SK-N-SH treated with all-trans-retinoic acid at 6 μM for 48 hours (cell line): ENCODE measurements around the gene TRAF1.

ENCODE experiments used
- ATAC-seq: fragments of 200-7000 bp; cut with Tn5 transposase; 3 replicates; pipeline ENCODE4 v1.9.1; 2020; ENCODE audit warnings: mild to moderate bottlenecking, moderate library complexity
- ARNTL ChIP-seq: fragments of 450-650 bp; formaldehyde crosslinking; IDR thresholded peaks from 2 replicates; pipeline ENCODE4 v1.5.0; 2020; ENCODE audit warnings: low read depth, mild to moderate bottlenecking, moderate library complexity, borderline replicate concordance
- BACH2 ChIP-seq: fragments of 250-450 bp; sonication (Bioruptor Pico); IDR thresholded peaks from 2 replicates; pipeline ENCODE4 v1.9.0; 2021; ENCODE audit warnings: mild to moderate bottlenecking, borderline replicate concordance
- CSDC2 ChIP-seq: fragments of 250-450 bp; sonication (Bioruptor Pico); IDR thresholded peaks from 2 replicates; pipeline ENCODE4 v1.5.0; 2020; ENCODE audit warnings: mild to moderate bottlenecking, moderate library complexity
- ESRRG ChIP-seq: fragments of 250-450 bp; sonication (Bioruptor Pico); IDR thresholded peaks from 2 replicates; pipeline ENCODE4 v1.6.1; 2021; ENCODE audit warnings: mild to moderate bottlenecking
- GLIS3 ChIP-seq: fragments of 250-450 bp; sonication (Bioruptor Pico); IDR thresholded peaks from 2 replicates; pipeline ENCODE4 v1.5.0; 2020; ENCODE audit warnings: mild to moderate bottlenecking, moderate library complexity
- ISL1 ChIP-seq: fragments of 250-450 bp; sonication (Bioruptor Pico); IDR thresholded peaks from 2 replicates; pipeline ENCODE4 v2.1.2; 2022; ENCODE audit warnings: mild to moderate bottlenecking, moderate library complexity
- OSR1 ChIP-seq: fragments of 250-450 bp; sonication (Bioruptor Pico); IDR thresholded peaks from 2 replicates; pipeline ENCODE4 v1.8.0; 2022; ENCODE audit warnings: moderate library complexity, mild to moderate bottlenecking, inconsistent platforms
- PPARA ChIP-seq: fragments of 250-450 bp; sonication (Bioruptor Pico); IDR thresholded peaks from 2 replicates; pipeline ENCODE4 v1.5.0; 2020; ENCODE audit warnings: mild to moderate bottlenecking, borderline replicate concordance
- RARB ChIP-seq: fragments of 250-450 bp; sonication (Bioruptor Pico); IDR thresholded peaks from 2 replicates; pipeline ENCODE4 v1.8.0; 2021; ENCODE audit warnings: mild to moderate bottlenecking, moderate library complexity
- SNAI2 ChIP-seq: fragments of 250-450 bp; sonication (Bioruptor Pico); IDR thresholded peaks from 2 replicates; pipeline ENCODE4 v1.5.0; 2020; ENCODE audit warnings: mild to moderate bottlenecking, moderate library complexity
- TCF4 ChIP-seq: fragments of 250-450 bp; sonication (Bioruptor Pico); IDR thresholded peaks from 2 replicates; pipeline ENCODE4 v1.8.0; 2021; ENCODE audit warnings: mild to moderate bottlenecking, moderate library complexity, borderline replicate concordance
- TOX ChIP-seq: fragments of 250-450 bp; sonication (Bioruptor Pico); IDR thresholded peaks from 2 replicates; pipeline ENCODE4 v1.8.0; 2021; ENCODE audit warnings: mild to moderate bottlenecking, moderate library complexity, borderline replicate concordance
- ZC3H10 ChIP-seq: fragments of 250-450 bp; sonication (Bioruptor Pico); IDR thresholded peaks from 2 replicates; pipeline ENCODE4 v1.5.1; 2021; ENCODE audit warnings: mild to moderate bottlenecking, moderate library complexity
- ZFP3 ChIP-seq: fragments of 250-450 bp; sonication (Bioruptor Pico); IDR thresholded peaks from 2 replicates; pipeline ENCODE4 v1.5.0; 2020; ENCODE audit warnings: mild to moderate bottlenecking, moderate library complexity
- ZFP30 ChIP-seq: fragments of 450-650 bp; formaldehyde crosslinking; IDR thresholded peaks from 2 replicates; pipeline ENCODE4 v1.5.0; 2022; ENCODE audit warnings: mild to moderate bottlenecking, moderate library complexity
- ZNF565 ChIP-seq: fragments of 450-650 bp; formaldehyde crosslinking; conservative IDR thresholded peaks from 2 replicates; pipeline ENCODE4 v1.5.0; 2020; ENCODE audit warnings: low read depth, mild to moderate bottlenecking, moderate library complexity
- ZNF70 ChIP-seq: fragments of 450-650 bp; formaldehyde crosslinking; IDR thresholded peaks from 2 replicates; pipeline ENCODE4 v1.5.0; 2020; ENCODE audit warnings: mild to moderate bottlenecking, moderate library complexity
- ZNF8 ChIP-seq: fragments of 450-650 bp; formaldehyde crosslinking; IDR thresholded peaks from 2 replicates; pipeline ENCODE4 v1.5.0; 2020; ENCODE audit warnings: mild to moderate bottlenecking, moderate library complexity
- TF ChIP-seq, protein P1 (sequence below): fragments of 250-450 bp; sonication (Bioruptor Pico); IDR thresholded peaks from 2 replicates; pipeline ENCODE4 v1.5.1; 2020; ENCODE audit warnings: low read depth, mild to moderate bottlenecking, moderate library complexity
- TF ChIP-seq, protein P2 (sequence below): fragments of 250-450 bp; sonication (Bioruptor Pico); IDR thresholded peaks from 2 replicates; pipeline ENCODE4 v1.8.0; 2020; ENCODE audit warnings: mild to moderate bottlenecking, moderate library complexity, borderline replicate concordance
- TF ChIP-seq, protein P3 (sequence below): fragments of 250-450 bp; sonication (Bioruptor Pico); IDR thresholded peaks from 2 replicates; pipeline ENCODE4 v1.8.0; 2021; ENCODE audit warnings: low read depth, mild to moderate bottlenecking, moderate library complexity, borderline replicate concordance

Gene TRAF1

DNA sequence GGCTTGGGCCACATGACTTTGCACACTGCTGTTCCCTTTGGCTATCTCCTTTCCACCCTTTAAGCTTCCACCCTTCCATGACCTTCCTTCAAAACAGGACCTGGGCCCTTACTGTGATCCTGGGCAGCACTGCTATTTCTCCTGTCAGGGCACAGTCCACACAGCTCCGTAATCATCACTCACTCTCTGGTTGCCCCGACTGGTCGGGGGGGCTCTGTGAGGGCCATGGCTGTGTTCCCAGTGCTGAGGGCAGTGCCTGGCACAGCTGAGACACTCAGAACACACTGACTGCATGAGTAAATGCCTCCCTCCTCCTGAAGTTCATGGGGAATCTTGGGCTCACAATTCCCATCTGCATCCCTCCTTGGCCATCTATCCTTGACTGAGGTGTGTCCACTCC lies 12.2 kb downstream of the TRAF1 start (continued):
- TF ChIP-seq ZC3H10 (CRISPR knock-in tag) (no peak), RARB (no peak), ESRRG (CRISPR knock-in tag) (no peak), SNAI2 (no peak), TOX (no peak), ARNTL (CRISPR knock-in tag) (no peak), ZNF70 (CRISPR knock-in tag) (no peak)
- TF ChIP-seq, protein P1, sequence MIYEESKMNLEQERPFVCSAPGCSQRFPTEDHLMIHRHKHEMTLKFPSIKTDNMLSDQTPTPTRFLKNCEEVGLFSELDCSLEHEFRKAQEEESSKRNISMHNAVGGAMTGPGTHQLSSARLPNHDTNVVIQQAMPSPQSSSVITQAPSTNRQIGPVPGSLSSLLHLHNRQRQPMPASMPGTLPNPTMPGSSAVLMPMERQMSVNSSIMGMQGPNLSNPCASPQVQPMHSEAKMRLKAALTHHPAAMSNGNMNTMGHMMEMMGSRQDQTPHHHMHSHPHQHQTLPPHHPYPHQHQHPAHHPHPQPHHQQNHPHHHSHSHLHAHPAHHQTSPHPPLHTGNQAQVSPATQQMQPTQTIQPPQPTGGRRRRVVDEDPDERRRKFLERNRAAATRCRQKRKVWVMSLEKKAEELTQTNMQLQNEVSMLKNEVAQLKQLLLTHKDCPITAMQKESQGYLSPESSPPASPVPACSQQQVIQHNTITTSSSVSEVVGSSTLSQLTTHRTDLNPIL (CRISPR knock-in tag), result no peak

DNA sequence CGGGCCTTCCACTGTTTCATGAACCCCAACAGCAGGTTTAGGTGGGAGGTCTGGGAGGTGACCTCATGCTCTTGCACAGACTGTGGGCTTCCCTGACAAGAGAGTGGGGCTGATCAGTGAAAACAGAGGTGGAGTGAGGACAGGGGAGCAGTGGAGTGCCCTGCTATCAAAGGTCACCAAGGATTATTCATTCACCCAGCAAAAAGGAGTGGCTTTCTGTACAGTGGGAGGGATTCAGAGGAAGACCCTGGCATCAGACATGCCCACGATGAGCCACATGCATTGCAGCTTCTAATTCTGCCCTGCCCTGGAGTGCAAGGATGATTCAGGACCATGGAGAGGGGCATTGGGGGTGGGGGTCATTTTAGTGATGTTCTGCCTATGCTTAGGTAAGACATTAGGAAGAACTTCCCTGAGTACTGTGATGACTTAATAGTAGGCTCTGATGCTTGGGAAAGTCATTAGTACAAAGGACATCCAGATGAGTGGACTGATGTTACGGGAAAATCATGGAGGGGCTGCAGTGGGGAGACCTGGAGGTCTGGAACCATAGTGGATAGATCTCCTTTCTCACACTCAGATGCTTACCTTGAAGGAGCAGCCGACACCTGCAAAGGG lies 12.8 kb downstream of the TRAF1 start:
- TF ChIP-seq ZFP30 (CRISPR knock-in tag) (no peak), ISL1 (CRISPR knock-in tag) (no peak), SNAI2 (no peak), ZC3H10 (CRISPR knock-in tag) (no peak), PPARA (CRISPR knock-in tag) (no peak), OSR1 (CRISPR knock-in tag) (no peak), RARB (no peak), ZNF8 (CRISPR knock-in tag) (no peak), ZNF565 (CRISPR knock-in tag) (no peak), CSDC2 (CRISPR knock-in tag) (0 out of 2 replicates have a peak, but pooled peaks have one; percentile 83), TOX (no peak), ESRRG (CRISPR knock-in tag) (no peak), ZFP3 (CRISPR knock-in tag) (0 out of 2 replicates have a peak, but pooled peaks have one; percentile 22), TCF4 (CRISPR knock-in tag) (no peak)
- TF ChIP-seq, protein P2, sequence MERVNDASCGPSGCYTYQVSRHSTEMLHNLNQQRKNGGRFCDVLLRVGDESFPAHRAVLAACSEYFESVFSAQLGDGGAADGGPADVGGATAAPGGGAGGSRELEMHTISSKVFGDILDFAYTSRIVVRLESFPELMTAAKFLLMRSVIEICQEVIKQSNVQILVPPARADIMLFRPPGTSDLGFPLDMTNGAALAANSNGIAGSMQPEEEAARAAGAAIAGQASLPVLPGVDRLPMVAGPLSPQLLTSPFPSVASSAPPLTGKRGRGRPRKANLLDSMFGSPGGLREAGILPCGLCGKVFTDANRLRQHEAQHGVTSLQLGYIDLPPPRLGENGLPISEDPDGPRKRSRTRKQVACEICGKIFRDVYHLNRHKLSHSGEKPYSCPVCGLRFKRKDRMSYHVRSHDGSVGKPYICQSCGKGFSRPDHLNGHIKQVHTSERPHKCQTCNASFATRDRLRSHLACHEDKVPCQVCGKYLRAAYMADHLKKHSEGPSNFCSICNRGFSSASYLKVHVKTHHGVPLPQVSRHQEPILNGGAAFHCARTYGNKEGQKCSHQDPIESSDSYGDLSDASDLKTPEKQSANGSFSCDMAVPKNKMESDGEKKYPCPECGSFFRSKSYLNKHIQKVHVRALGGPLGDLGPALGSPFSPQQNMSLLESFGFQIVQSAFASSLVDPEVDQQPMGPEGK (CRISPR knock-in tag), result no peak
- ATAC-seq, result 0 out of 3 replicates have a peak, but pooled peaks have one; percentile 23

DNA sequence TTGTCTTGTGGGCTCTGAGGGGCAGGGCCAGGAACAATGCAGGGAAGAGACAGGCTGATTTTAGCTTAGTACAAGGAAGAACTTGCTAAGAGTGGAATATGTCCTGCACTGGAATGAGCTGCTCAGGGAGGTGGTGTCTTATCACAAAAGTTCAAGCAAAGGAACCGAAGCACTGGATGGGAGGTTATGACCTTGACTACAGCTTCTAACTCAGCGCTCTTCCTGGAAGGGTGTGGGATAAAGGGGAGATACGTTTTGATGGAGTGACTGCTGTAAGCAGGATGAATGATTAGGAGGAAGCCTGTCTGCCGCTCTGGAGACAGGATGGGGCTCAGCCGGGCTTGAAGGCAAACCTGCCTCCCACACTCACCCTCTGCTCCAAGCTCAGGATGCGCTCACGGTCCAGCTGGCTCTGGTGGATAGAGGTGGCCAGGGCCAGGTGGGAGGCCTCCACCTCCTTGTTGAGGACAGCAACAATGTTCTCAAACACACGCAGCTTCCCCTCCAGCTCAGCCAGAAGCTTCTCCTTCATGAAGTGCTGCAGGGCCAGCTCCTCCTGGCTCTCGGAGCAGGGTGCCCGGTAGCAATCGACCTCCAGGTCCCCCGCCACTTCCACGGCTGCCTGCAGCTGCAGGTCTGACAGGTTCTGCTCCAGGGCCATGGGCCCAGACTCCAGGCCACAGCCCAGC lies 13.5 kb downstream of the TRAF1 start:
- no peak for ATAC-seq
- TF ChIP-seq TOX (no peak), BACH2 (no peak), ZC3H10 (CRISPR knock-in tag) (no peak), GLIS3 (CRISPR knock-in tag) (no peak), ARNTL (CRISPR knock-in tag) (no peak), PPARA (CRISPR knock-in tag) (no peak)

DNA sequence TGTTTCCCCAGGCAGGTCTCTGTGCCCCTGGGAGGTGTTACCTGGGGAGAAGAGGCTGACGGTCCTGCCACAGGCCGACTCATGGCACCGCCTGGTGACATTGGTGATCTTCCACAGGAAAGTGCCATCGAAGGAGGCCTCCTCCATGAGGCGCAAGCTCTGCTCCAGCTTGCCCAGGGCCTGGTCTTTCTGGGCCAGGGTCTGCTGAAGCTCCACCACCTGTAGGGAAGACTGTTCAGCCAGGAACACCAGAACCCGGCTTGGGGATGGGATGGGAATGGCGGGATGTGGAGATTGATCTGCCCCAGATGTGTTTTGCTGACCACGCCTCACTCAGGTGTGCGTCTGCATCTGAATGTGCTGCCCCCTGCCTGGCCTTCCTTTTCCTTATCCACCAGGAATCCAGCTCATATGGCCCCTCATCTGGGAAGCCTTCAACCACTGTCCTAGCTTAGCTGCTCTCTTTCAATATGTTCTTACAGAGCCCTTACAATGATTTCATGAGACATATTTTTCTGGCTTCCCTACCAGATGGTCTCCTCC lies 15.2 kb downstream of the TRAF1 start:
- TF ChIP-seq ESRRG (CRISPR knock-in tag) (no peak), ISL1 (CRISPR knock-in tag) (no peak), GLIS3 (CRISPR knock-in tag) (no peak), TOX (no peak), CSDC2 (CRISPR knock-in tag) (no peak), SNAI2 (no peak)
- TF ChIP-seq, protein P1 (CRISPR knock-in tag), result no peak
- TF ChIP-seq, protein P3, sequence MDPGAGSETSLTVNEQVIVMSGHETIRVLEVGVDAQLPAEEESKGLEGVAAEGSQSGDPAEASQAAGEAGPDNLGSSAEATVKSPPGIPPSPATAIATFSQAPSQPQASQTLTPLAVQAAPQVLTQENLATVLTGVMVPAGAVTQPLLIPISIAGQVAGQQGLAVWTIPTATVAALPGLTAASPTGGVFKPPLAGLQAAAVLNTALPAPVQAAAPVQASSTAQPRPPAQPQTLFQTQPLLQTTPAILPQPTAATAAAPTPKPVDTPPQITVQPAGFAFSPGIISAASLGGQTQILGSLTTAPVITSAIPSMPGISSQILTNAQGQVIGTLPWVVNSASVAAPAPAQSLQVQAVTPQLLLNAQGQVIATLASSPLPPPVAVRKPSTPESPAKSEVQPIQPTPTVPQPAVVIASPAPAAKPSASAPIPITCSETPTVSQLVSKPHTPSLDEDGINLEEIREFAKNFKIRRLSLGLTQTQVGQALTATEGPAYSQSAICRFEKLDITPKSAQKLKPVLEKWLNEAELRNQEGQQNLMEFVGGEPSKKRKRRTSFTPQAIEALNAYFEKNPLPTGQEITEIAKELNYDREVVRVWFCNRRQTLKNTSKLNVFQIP, result no peak
- no peak for ATAC-seq
